HepG2 (cell line): ENCODE data around the gene TOM1L2. TPM values are rescaled to one million over a fixed set of nuclear protein-coding genes. Genes with fewer than 3 reads are reported as not detected.

Experiments used
- BHLHE40 ChIP-seq: IDR thresholded peaks from 2 replicates; pipeline ENCODE4 v1.6.1; 2011; ENCODE audit warnings: low read length, improper control_type of control experiment
- DR1 ChIP-seq: sonication (generic); formaldehyde crosslinking; IDR thresholded peaks from 2 replicates; pipeline ENCODE4 v1.8.0; 2021; ENCODE audit warnings: mild to moderate bottlenecking, missing genetic modification reagents, inconsistent platforms
- EP300 ChIP-seq, 3 experiments: sonication (generic) in 1 of 3; formaldehyde crosslinking in 1 of 3; IDR thresholded peaks; 2 replicates each; pipeline versions ENCODE4 v1.5.1 to v1.6.1; 2011 to 2020; ENCODE audit warnings: low read depth in 2 of 3, low read length in 2 of 3, borderline replicate concordance in 1 of 3, improper control_type of control experiment in 1 of 3, mild to moderate bottlenecking in 1 of 3, missing genetic modification reagents in 1 of 3, moderate library complexity in 1 of 3
- MLX ChIP-seq: IDR thresholded peaks from 2 replicates; pipeline ENCODE4 v1.6.1; 2016
- NFIC ChIP-seq: IDR thresholded peaks from 2 replicates; pipeline ENCODE4 v1.6.1; 2012; ENCODE audit warnings: mild to moderate bottlenecking, low read length, inconsistent platforms
- NRL ChIP-seq: sonication (generic); formaldehyde crosslinking; IDR thresholded peaks from 2 replicates; pipeline ENCODE4 v1.5.0; 2020; ENCODE audit warnings: missing genetic modification reagents, mild to moderate bottlenecking, moderate library complexity, borderline replicate concordance
- PPARG ChIP-seq: conservative IDR thresholded peaks from 2 replicates; pipeline ENCODE4 v1.6.1; 2016; ENCODE audit warnings: missing biosample characterization, missing genetic modification reagents
- RBAK ChIP-seq: sonication (generic); formaldehyde crosslinking; IDR thresholded peaks from 2 replicates; pipeline ENCODE4 v1.5.1; 2020; ENCODE audit warnings: mild to moderate bottlenecking, missing genetic modification reagents
- REPIN1 ChIP-seq: sonication (generic); formaldehyde crosslinking; IDR thresholded peaks from 2 replicates; pipeline ENCODE4 v1.8.0; 2022; ENCODE audit warnings: missing genetic modification reagents, low read depth, mild to moderate bottlenecking, borderline replicate concordance
- TARDBP ChIP-seq: sonication (generic); formaldehyde crosslinking; IDR thresholded peaks from 2 replicates; pipeline ENCODE4 v1.8.0; 2022; ENCODE audit warnings: mild to moderate bottlenecking, missing genetic modification reagents
- ZNF317 ChIP-seq: sonication (generic); formaldehyde crosslinking; IDR thresholded peaks from 2 replicates; pipeline ENCODE4 v1.5.0; 2020; ENCODE audit warnings: mild to moderate bottlenecking, missing genetic modification reagents
- ZNF350 ChIP-seq: sonication (generic); formaldehyde crosslinking; IDR thresholded peaks from 2 replicates; pipeline ENCODE4 v1.4.0; 2020; ENCODE audit warnings: mild to moderate bottlenecking, low read depth, missing genetic modification reagents, borderline replicate concordance
- ZNF558 ChIP-seq: sonication (generic); formaldehyde crosslinking; IDR thresholded peaks from 2 replicates; pipeline ENCODE4 v1.9.0; 2022; ENCODE audit warnings: mild to moderate bottlenecking, missing genetic modification reagents, borderline replicate concordance
- ZNF710 ChIP-seq: sonication (generic); formaldehyde crosslinking; IDR thresholded peaks from 2 replicates; pipeline ENCODE4 v1.5.0; 2020; ENCODE audit warnings: mild to moderate bottlenecking, missing genetic modification reagents, borderline replicate concordance
- ZNF788 ChIP-seq: sonication (generic); formaldehyde crosslinking; IDR thresholded peaks from 2 replicates; pipeline ENCODE4 v1.5.0; 2020; ENCODE audit warnings: mild to moderate bottlenecking, missing genetic modification reagents, borderline replicate concordance
- polyA plus RNA-seq, 8 experiments: library from polyadenylated mRNA; depleted of rRNA in 3 of 8; stranded (reverse) in 7 of 8; unstranded in 1 of 8; fragments of >200 nt; fragmentation: Illumina TruSeq in 4 of 8; extraction: Trizol in 4 of 8; gene quantifications; 2 replicates each; pipeline versions ENCODE4 v1.2.1 to v1.2.3, GENCODE V29; 2011 to 2016; ENCODE audit warnings: low read depth in 4 of 8, missing spikeins in 1 of 8, mixed read lengths in 1 of 8; ENCODE audit not compliant: insufficient read depth in 1 of 8
- total RNA-seq, 5 experiments: library from RNA; depleted of rRNA; stranded (reverse); fragments of >200 nt; fragmentation: Illumina TruSeq; extraction: Trizol; gene quantifications; 2 replicates each; pipeline ENCODE4 v1.2.3, GENCODE V29; 2016; ENCODE audit warnings: low read depth in 1 of 5
- TF ChIP-seq, protein P1 (sequence below), 2 experiments: IDR thresholded peaks; 2 replicates each; pipeline ENCODE4 v1.6.1; 2011 to 2012; ENCODE audit warnings: low read length in 2 of 2, borderline replicate concordance in 1 of 2, low read depth in 1 of 2, mild to moderate bottlenecking in 1 of 2, moderate library complexity in 1 of 2
- TF ChIP-seq, protein P2 (sequence below): sonication (generic); formaldehyde crosslinking; IDR thresholded peaks from 2 replicates; pipeline ENCODE4 v1.4.0; 2020; ENCODE audit warnings: missing genetic modification reagents

Gene TOM1L2
- total and polyA plus RNA-seq, 2 of the 13 experiments (the other 11 are each of a cell fraction or from before 2014, with no cell fraction given) = 4.7 to 7.4 TPM

DNA sequence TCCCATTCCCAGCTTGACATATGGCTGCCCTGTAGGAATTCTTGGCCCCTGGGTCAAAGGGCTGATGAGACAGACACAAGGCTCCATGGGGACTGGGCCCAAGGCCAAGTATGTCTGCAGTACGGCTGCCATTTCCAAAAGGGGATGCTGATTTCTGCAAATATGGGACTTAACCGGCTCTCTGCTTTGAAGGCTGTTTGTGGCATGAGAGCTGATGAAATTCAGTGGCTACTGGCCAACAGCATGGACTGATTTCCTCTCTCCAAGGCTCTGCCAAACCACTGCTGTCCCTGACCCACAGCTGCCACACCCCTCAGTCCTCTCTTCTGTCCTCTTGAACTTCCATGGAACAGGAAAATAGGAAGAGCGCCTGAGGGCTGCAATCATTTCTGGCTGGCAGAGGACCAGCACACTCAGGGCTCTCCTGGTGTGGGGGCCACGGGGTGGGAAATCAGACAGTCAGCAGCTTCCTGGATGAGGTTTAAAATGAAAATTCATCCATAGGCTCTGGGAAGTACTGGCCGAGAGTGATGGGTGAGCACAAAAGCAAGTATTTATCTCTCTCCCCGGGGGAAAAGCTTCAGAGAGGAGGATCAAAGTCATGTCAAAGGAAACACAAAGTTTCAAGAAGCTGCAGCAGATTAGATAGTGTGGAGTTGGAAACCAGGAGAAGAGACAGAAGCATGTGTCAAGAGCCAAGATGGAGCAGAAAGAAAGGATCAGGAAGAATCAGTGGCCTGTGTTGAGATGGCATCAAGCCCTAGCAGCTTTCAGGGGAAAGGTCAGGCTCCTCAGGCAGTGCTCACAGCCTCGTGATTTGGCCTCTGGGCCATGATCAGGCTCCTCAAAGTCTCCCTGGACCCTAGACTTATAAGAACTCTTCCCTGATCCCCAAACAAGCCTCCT lies 71.3 kb downstream of the TOM1L2 start (continued):
- TF ChIP-seq NFIC (peak; percentile 78), EP300 (IDR thresholded peaks at IDR 0.05; ENCODE audit: low read depth in 2 of 2, low read length in 2 of 2) (peak in 1 of 2 experiments; percentile 77; a peak in 2 of 4 replicates), EP300 (CRISPR knock-in tag; IDR thresholded peaks at IDR 0.05; ENCODE audit: borderline replicate concordance) (no peak), RBAK (CRISPR knock-in tag) (no peak), ZNF350 (CRISPR knock-in tag) (peak; percentile 31; the same call in 1 of the 2 replicates), ZNF710 (CRISPR knock-in tag) (peak; percentile 79; the same call in 1 of the 2 replicates), PPARG (CRISPR knock-in tag) (peak; percentile 55; the same call in 1 of the 2 replicates), ZNF317 (CRISPR knock-in tag) (no peak), DR1 (peak; percentile 43; the same call in 1 of the 2 replicates), REPIN1 (CRISPR knock-in tag) (peak; percentile 40; the same call in 1 of the 2 replicates), ZNF788 (CRISPR knock-in tag) (peak; percentile 12; the same call in 1 of the 2 replicates), MLX (CRISPR knock-in tag) (peak; percentile 77), ZNF558 (CRISPR knock-in tag) (no peak), BHLHE40 (0 out of 2 replicates have a peak, but pooled peaks have one; percentile 13), NRL (CRISPR knock-in tag) (no peak), TARDBP (peak; percentile 65)
- TF ChIP-seq, protein P1, sequence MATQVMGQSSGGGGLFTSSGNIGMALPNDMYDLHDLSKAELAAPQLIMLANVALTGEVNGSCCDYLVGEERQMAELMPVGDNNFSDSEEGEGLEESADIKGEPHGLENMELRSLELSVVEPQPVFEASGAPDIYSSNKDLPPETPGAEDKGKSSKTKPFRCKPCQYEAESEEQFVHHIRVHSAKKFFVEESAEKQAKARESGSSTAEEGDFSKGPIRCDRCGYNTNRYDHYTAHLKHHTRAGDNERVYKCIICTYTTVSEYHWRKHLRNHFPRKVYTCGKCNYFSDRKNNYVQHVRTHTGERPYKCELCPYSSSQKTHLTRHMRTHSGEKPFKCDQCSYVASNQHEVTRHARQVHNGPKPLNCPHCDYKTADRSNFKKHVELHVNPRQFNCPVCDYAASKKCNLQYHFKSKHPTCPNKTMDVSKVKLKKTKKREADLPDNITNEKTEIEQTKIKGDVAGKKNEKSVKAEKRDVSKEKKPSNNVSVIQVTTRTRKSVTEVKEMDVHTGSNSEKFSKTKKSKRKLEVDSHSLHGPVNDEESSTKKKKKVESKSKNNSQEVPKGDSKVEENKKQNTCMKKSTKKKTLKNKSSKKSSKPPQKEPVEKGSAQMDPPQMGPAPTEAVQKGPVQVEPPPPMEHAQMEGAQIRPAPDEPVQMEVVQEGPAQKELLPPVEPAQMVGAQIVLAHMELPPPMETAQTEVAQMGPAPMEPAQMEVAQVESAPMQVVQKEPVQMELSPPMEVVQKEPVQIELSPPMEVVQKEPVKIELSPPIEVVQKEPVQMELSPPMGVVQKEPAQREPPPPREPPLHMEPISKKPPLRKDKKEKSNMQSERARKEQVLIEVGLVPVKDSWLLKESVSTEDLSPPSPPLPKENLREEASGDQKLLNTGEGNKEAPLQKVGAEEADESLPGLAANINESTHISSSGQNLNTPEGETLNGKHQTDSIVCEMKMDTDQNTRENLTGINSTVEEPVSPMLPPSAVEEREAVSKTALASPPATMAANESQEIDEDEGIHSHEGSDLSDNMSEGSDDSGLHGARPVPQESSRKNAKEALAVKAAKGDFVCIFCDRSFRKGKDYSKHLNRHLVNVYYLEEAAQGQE (IDR thresholded peaks at IDR 0.05; ENCODE audit: borderline replicate concordance in 1 of 2, low read depth in 1 of 2, low read length in 2 of 2) = no peak
- TF ChIP-seq, protein P2, sequence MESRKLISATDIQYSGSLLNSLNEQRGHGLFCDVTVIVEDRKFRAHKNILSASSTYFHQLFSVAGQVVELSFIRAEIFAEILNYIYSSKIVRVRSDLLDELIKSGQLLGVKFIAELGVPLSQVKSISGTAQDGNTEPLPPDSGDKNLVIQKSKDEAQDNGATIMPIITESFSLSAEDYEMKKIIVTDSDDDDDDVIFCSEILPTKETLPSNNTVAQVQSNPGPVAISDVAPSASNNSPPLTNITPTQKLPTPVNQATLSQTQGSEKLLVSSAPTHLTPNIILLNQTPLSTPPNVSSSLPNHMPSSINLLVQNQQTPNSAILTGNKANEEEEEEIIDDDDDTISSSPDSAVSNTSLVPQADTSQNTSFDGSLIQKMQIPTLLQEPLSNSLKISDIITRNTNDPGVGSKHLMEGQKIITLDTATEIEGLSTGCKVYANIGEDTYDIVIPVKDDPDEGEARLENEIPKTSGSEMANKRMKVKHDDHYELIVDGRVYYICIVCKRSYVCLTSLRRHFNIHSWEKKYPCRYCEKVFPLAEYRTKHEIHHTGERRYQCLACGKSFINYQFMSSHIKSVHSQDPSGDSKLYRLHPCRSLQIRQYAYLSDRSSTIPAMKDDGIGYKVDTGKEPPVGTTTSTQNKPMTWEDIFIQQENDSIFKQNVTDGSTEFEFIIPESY (CRISPR knock-in tag) = peak; percentile 41
